Suppressor macrophage (primary cell): ENCODE results near the gene LEMD3.

Source experiments
- DNase-seq, 4 experiments: peaks; one replicate each; pipeline ENCODE4 v3.0.0-alpha.2; 2020 to 2022
- total RNA-seq, 17 experiments: gene quantifications; one replicate each; lab custom pipeline; 2026; ENCODE audit warnings: mixed read lengths in 6 of 17, inconsistent platforms in 3 of 17; lab: John Stamatoyannopoulos, UW

LEMD3 gene
- total RNA-seq, result 26.9 to 63.5 (median 44.3) reads per million in 17 experiments

DNA sequence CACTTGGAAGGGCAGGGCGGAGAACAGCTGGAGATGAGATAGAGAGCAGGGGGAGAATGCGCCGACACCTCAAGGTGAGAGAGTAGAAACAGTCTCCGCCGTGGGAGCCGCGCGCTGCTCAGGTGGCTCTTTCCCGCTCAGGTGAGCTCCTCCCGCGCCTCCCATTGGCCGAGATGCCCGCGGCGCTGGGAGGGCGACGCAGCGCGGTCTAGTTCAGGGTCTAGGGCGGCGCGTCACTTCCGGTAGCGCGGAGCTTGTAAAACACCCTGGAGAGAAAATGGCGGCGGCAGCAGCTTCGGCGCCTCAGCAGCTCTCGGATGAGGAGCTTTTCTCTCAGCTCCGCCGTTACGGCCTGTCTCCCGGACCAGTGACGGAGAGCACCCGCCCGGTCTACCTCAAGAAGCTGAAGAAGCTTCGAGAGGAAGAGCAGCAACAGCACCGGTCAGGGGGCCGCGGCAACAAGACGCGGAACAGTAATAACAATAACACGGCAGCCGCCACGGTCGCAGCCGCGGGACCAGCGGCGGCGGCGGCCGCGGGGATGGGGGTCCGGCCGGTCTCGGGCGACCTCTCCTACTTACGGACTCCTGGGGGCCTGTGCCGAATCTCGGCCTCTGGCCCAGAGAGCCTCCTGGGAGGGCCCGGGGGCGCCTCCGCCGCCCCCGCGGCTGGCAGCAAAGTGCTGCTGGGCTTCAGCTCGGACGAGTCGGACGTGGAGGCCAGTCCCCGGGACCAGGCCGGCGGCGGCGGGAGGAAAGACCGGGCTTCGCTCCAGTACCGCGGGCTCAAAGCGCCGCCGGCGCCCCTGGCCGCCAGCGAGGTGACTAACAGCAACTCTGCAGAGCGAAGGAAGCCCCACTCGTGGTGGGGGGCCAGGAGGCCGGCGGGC lies at the start of gene LEMD3:
Gene LEMD3, plus strand, starts transcription at position 264 of the 889 bp plus-strand sequence. Its CDS starts 14 bp downstream, at position 278.
- peak; percentile 90 to 96 (median 93) for DNase-seq

DNA sequence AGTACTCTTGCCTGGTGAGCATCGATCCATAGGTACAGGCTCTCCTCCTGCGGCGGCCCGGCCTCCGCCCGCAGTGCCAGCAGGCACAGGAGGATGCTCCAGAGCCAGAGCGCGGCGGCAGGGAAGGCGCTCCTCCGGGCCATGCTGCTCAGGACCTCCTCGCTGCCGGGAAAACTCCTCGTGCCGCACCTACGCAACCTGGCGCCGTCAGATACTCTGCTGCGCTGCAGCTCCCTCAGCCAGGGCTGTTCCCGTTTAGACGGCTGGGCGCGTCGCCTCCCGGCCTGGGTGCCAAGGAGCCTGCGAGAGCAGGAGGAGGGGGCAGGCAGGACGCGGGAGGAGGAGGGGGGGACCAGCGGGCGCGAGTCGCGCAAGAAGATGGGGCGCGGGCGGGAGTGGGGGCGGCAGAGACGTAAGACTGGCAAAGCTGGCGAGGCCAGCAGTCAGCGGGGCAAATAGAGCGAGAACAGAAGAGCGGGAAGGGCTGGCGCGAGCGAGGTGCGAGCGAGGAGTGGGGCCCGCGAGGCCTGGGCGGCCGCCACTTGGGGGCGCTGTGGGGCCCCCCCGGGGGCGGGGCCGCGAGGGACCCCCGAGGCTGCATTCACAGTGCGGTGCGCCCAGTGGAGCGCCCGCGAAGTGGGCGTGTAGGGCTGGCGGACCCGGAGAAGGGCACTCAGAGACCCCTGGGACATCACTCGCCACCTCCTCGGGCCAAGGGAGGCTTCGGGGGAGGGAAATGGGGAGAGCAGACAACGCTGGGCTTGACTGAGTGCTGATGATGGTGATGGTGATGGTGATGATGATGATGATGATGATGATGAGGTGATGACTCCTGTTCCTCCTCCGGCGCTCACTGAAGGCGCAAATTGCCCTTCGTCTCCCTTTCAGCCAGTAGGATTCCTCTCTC lies 48.1 kb upstream of the LEMD3 start, which contains the start of gene WIF1:
Gene WIF1, minus strand, starts transcription at position 257 of the 907 bp plus-strand sequence. Its CDS starts 114 bp downstream, at position 143.
- peak; percentile 8 to 54 (median 36) for DNase-seq

DNA sequence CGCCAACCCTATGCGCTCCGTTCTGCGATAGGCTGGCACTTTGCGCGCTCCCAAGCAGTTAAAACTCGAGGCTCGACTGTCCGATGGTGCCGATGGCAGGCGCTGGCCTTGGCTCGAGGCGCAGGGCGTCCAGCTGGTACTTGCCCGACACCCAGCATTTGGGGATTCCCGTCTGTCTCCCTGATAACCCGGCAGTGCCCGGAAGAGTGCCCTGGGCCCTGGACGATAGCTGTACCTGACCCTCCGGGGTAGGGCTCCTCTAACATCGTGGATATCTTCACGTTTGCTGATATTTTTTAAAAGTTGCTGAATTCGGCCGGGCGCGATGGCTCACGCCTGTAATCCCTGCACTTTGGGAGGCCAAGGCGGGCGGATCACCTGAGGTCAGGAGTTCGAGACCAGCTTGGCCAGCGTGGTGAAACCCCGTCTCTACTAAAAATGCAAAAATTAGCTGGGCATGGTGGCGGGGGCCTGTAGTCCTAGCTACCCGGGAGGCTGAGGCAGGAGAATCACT lies 47.4 kb upstream of the LEMD3 start:
- no peak for DNase-seq

DNA sequence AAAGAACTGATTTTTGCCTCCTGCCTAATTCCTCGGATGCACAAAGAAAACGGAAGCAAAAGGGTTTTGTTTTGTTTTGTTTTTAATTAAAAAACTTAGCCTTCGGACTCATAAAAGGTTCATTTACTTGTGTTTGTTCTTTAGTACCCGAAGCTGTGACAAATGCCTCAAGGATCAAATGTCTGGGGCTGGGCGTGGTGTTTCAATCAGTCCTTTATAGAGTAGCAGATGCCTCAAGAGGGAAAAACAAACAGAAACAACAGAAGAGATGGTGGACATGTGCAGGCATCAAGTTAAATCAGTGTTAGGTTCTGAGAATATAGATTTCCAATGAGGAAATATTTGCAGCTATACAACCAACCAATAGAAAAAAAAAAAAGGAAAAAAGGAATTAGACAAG lies 46.7 kb upstream of the LEMD3 start:
- no peak for DNase-seq

GRCh38 chr12:65123435-65124063 lies 45.8 kb upstream of the LEMD3 start:
- DNase-seq, result peak; percentile 63 to 87 (median 72)

- DNase-seq, result peak; percentile 30 to 73 (median 54)
These were observed 44.1 kb upstream of the LEMD3 start for GRCh38 chr12:65125247-65125646.

GRCh38 chr12:65125975-65126374 lies 43.4 kb upstream of the LEMD3 start:
- DNase-seq, result no peak

DNA sequence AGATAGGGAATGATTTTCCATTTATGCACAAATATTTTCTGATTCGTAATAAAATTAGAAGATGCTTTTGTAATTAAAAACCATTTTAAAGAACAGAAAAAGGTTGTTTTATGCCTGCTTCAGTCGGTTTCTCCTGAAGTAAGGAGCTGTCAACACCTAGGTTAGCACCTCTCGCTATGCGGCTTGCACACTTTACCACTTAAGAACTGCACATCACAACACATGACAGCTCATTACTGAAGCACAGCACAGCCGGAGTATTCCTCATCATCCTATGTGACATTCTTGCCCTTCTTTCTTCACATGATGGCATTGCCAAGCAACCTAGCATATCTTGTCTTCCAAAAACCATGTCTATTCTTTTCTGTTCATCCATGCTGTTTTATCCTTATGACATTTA lies 42.9 kb upstream of the LEMD3 start:
- DNase-seq, result no peak

- DNase-seq, result no peak
These were observed 35.5 kb upstream of the LEMD3 start for GRCh38 chr12:65133879-65134278.

GRCh38 chr12:65139389-65139788 lies 30.0 kb upstream of the LEMD3 start:
- DNase-seq, result peak in 2 of 4 experiments; percentile 15 to 22

DNA sequence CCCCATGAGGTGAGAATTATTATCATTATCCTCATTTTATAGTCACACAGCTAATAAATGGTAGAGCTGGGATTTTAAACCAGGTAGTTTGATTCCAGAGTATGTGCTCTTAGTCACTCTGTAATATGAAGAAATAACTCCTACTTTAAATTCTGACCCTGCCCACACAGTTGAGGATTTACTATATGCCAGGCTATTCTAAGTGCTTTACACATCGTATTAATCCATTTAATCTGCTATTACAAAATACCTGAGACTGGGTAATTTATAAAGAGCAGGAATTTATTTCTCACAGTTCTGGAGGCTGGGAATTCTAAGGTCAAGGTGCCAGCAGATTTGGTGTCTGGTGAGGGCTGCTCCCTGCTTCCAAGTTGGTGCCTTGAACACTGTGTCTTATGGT lies 28.6 kb upstream of the LEMD3 start:
- no peak for DNase-seq

GRCh38 chr12:65147312-65147905 lies 22.0 kb upstream of the LEMD3 start:
- no peak for DNase-seq

GRCh38 chr12:65152012-65152411 lies 17.4 kb upstream of the LEMD3 start:
- DNase-seq, result no peak

GRCh38 chr12:65152596-65152995 lies 16.8 kb upstream of the LEMD3 start:
- no peak for DNase-seq

DNA sequence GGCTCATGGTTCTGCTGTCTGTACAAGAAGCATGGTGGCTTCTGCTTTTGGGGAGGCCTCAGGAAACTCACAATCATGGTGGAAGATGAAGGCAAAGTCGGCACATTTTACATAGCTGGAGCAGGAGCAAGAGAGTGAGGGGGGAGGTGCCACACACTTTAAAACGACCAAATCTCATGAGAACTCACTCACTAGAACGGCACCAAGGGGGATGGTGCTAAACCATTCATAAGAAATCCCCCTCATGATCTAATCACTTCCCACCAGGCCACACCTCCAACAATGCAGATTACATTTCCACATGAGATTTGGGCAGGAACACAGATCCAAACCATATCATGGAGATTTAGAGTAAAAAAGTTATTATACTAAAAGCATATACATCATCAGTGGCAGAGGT lies 13.6 kb upstream of the LEMD3 start:
- DNase-seq, result no peak

- peak; percentile 43 to 63 (median 58) for DNase-seq
These were observed 13.0 kb upstream of the LEMD3 start for GRCh38 chr12:65156366-65156841.

DNA sequence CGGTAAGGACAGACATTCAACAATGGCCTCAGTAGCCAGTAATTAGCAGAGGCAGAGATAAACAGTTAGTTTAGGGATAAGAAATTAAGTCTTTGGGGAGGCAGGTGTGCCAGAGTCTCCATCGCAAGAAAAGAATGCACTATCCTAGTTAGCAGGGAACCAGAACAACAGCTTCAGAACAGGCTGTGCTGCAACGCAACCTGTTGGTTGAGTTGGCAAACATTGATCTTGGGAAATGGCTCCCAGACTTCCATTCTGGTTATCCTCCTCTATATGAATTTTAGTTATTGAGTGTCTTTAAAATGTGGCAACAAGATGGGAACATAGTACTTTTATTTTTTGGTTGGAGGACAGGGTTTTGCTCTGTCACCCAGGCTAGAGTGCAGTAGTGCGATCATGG lies 12.3 kb upstream of the LEMD3 start:
- no peak for DNase-seq

- no peak for DNase-seq
These were observed 6.8 kb upstream of the LEMD3 start for GRCh38 chr12:65162609-65163008.

DNA sequence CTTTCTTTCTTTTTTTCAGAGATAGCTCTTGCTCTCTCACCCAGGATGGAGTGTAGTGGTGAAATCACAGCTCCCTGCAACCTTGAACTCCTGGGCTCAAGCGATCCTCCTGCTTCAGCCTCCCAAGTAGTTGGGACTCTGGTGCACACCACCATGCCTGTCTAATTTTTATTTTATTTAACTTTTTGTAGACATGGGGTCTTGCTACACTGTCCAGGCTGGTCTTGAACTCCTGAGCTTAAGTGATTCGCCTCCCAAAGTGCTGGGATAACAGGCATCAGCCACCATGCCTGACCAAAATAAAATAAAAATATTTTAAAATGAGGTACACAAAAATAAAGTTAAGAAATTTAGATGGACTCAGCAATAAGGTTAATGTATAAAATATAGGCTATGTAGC lies 5.1 kb upstream of the LEMD3 start:
- DNase-seq, result no peak

GRCh38 chr12:65164774-65165173 lies 4.6 kb upstream of the LEMD3 start:
- DNase-seq, result no peak

GRCh38 chr12:65168681-65169319 lies 583 bp upstream of the LEMD3 start:
- DNase-seq, result peak in 1 of 4 experiments; percentile 19
